GM12878 (cell line): ENCODE results near the gene LHFPL5. TPM values are rescaled to one million over a fixed set of nuclear protein-coding genes. Genes with fewer than 3 reads are reported as not detected.

Source experiments
- ATF2 ChIP-seq: IDR thresholded peaks from 2 replicates; pipeline ENCODE4 v1.6.1; 2012; ENCODE audit warnings: low read length, inconsistent platforms
- BCL3 ChIP-seq: IDR thresholded peaks from 2 replicates; pipeline ENCODE4 v1.6.1; 2011; ENCODE audit warnings: borderline replicate concordance, low read depth, mild to moderate bottlenecking, moderate library complexity, low read length; ENCODE audit not compliant: insufficient read depth, poor library complexity, severe bottlenecking
- CHD1 ChIP-seq: IDR thresholded peaks from 2 replicates; pipeline ENCODE4 v1.6.1; 2012; ENCODE audit warnings: low read depth, low read length, improper control_type of control experiment
- ETV6 ChIP-seq, 2 experiments: fragments of 450-650 bp in 1 of 2; IDR thresholded peaks in 1 of 2; conservative IDR thresholded peaks in 1 of 2; 2 replicates each; pipeline ENCODE4 v1.6.1; 2014; ENCODE audit warnings: antibody characterized with exemption in 1 of 2, borderline replicate concordance in 1 of 2, low read depth in 1 of 2, mild to moderate bottlenecking in 1 of 2, moderate library complexity in 1 of 2
- MEF2B ChIP-seq: fragments of 450-650 bp; IDR thresholded peaks from 2 replicates; pipeline ENCODE4 v1.6.1; 2018; ENCODE audit warnings: mild to moderate bottlenecking, moderate library complexity; ENCODE audit not compliant: partially characterized antibody, poor library complexity, severe bottlenecking
- MYB ChIP-seq: fragments of 150-350 bp; IDR thresholded peaks from 2 replicates; pipeline ENCODE4 v1.6.1; 2014; ENCODE audit warnings: mild to moderate bottlenecking, low read depth, low read length, borderline replicate concordance
- NBN ChIP-seq: fragments of 450-650 bp; IDR thresholded peaks from 2 replicates; pipeline ENCODE4 v1.6.1; 2016
- SMAD1 ChIP-seq: fragments of 450-650 bp; IDR thresholded peaks from 2 replicates; pipeline ENCODE4 v1.6.1; 2018; ENCODE audit warnings: mild to moderate bottlenecking, low read depth; ENCODE audit not compliant: partially characterized antibody
- SMAD5 ChIP-seq: IDR thresholded peaks from 2 replicates; pipeline ENCODE4 v1.6.1; 2016; ENCODE audit warnings: antibody characterized with exemption, low read depth
- SPI1 ChIP-seq: IDR thresholded peaks from 2 replicates; pipeline ENCODE4 v1.6.1; 2011; ENCODE audit warnings: low read depth, mild to moderate bottlenecking, low read length, moderate library complexity, borderline replicate concordance; ENCODE audit not compliant: insufficient read depth
- polyA plus RNA-seq, 11 experiments: library from polyadenylated mRNA; depleted of rRNA in 4 of 11; unstranded in 6 of 11; stranded (reverse) in 5 of 11; fragments of >200 nt; fragmentation: Nextera tagmentation in 4 of 11; fragmentation: Illumina TruSeq in 1 of 11; extraction: Ambion mirVana in 4 of 11; extraction: Trizol in 1 of 11; gene quantifications; 1 replicate in 1 of 11; 2 replicates in 10 of 11; pipeline versions ENCODE4 v1.2.1 to v1.2.3, GENCODE V29; 2011 to 2016; ENCODE audit warnings: inconsistent platforms in 2 of 11, missing spikeins in 2 of 11, low read depth in 1 of 11
- total RNA-seq, 4 experiments: library from RNA; depleted of rRNA in 3 of 4; stranded (reverse); fragments of >200 nt in 3 of 4; fragmentation: Illumina TruSeq in 1 of 4; extraction: Trizol in 1 of 4; gene quantifications; 2 replicates each; pipeline versions ENCODE4 v1.2.1 to v1.2.3, GENCODE V29; 2013 to 2021
- TF ChIP-seq, protein P1 (sequence below): fragments of 450-650 bp; IDR thresholded peaks from 2 replicates; pipeline ENCODE4 v1.6.1; 2017; ENCODE audit warnings: mild to moderate bottlenecking, low read depth, inconsistent platforms; ENCODE audit not compliant: poor library complexity, severe bottlenecking
- TF ChIP-seq, protein P2 (sequence below): fragments of 450-650 bp; IDR thresholded peaks from 2 replicates; pipeline ENCODE4 v1.6.1; 2017; ENCODE audit warnings: mild to moderate bottlenecking, moderate library complexity

Gene LHFPL5
- total and polyA plus RNA-seq, 10 of the 15 experiments (the other 5 are each of a cell fraction or from before 2014, with no cell fraction given), result 0.11 TPM; not detected in 9

GRCh38 chr6:35852994-35853393 lies 47.8 kb downstream of the LHFPL5 start (continued):
- TF ChIP-seq, protein P1, sequence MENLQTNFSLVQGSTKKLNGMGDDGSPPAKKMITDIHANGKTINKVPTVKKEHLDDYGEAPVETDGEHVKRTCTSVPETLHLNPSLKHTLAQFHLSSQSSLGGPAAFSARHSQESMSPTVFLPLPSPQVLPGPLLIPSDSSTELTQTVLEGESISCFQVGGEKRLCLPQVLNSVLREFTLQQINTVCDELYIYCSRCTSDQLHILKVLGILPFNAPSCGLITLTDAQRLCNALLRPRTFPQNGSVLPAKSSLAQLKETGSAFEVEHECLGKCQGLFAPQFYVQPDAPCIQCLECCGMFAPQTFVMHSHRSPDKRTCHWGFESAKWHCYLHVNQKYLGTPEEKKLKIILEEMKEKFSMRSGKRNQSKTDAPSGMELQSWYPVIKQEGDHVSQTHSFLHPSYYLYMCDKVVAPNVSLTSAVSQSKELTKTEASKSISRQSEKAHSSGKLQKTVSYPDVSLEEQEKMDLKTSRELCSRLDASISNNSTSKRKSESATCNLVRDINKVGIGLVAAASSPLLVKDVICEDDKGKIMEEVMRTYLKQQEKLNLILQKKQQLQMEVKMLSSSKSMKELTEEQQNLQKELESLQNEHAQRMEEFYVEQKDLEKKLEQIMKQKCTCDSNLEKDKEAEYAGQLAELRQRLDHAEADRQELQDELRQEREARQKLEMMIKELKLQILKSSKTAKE, result no peak
- no peak for TF ChIP-seq MEF2B
- TF ChIP-seq, protein P2, sequence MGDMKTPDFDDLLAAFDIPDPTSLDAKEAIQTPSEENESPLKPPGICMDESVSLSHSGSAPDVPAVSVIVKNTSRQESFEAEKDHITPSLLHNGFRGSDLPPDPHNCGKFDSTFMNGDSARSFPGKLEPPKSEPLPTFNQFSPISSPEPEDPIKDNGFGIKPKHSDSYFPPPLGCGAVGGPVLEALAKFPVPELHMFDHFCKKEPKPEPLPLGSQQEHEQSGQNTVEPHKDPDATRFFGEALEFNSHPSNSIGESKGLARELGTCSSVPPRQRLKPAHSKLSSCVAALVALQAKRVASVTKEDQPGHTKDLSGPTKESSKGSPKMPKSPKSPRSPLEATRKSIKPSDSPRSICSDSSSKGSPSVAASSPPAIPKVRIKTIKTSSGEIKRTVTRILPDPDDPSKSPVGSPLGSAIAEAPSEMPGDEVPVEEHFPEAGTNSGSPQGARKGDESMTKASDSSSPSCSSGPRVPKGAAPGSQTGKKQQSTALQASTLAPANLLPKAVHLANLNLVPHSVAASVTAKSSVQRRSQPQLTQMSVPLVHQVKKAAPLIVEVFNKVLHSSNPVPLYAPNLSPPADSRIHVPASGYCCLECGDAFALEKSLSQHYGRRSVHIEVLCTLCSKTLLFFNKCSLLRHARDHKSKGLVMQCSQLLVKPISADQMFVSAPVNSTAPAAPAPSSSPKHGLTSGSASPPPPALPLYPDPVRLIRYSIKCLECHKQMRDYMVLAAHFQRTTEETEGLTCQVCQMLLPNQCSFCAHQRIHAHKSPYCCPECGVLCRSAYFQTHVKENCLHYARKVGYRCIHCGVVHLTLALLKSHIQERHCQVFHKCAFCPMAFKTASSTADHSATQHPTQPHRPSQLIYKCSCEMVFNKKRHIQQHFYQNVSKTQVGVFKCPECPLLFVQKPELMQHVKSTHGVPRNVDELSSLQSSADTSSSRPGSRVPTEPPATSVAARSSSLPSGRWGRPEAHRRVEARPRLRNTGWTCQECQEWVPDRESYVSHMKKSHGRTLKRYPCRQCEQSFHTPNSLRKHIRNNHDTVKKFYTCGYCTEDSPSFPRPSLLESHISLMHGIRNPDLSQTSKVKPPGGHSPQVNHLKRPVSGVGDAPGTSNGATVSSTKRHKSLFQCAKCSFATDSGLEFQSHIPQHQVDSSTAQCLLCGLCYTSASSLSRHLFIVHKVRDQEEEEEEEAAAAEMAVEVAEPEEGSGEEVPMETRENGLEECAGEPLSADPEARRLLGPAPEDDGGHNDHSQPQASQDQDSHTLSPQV, result no peak
- no peak for TF ChIP-seq SMAD1
- no peak for TF ChIP-seq CHD1
- no peak for TF ChIP-seq SMAD5
- no peak for TF ChIP-seq SPI1
- TF ChIP-seq BCL3, result no peak
- TF ChIP-seq MYB, result no peak
- TF ChIP-seq NBN, result no peak
- no peak for TF ChIP-seq ATF2
- TF ChIP-seq ETV6 (conservative IDR thresholded peaks at IDR 0.05 in 1 of 2, IDR thresholded peaks at IDR 0.05 in 1 of 2; ENCODE audit: borderline replicate concordance in 1 of 2, low read depth in 1 of 2), result no peak
